ENCODE data around the gene NCAM1. TPM values are rescaled to one million over a fixed set of nuclear protein-coding genes. Genes with fewer than 3 reads are reported as not detected.

NCAM1 gene
- total and polyA plus RNA-seq, 9 of the 15 experiments (the other 6 are each of a cell fraction or from before 2014, with no cell fraction given) = 0.09 to 0.23 TPM; not detected in 7

DNA sequence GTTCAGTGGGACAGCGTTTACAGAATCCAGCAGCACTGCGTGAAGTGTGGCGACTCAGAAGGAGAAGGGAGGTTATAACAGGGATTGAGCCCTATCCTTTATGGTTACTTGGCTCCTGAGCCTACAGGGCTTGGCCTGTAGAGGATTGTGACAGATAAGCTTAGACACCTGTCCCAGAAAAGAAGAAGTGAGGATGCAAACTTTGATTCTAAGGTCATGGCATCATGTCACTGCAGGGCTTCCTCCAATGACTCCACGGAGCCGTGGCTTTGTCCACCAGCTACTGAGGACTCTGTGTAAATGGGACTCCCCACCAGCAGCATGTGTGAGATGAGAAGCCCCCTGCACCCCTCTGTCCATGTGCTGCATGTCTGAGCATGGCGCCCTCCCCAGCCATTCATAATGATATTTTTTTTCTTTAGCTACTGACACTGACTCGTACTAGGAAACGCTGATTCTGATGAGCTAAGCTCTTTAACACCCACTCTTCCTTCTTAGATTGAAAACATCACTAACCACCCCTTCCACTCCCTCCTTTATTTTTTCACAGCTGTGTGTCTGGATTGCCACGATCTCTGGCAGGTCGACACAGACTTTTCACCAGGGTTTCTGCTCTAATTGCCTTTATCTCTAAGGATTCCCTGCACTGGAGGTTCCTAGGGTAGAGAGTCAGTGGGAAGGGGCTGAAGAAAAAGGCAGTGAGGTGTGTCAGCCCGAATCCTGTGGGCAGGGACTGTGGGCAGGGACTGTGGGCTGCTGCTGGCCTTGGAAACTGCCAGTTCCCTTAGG, 287.7 kb downstream of the NCAM1 start:
- Histone ChIP-seq H3K9me3 (replicated peaks; ENCODE audit: control insufficient read depth, insufficient read depth, low read depth, low read length) (no peaks in the 10 kb centered on the region), H3K79me2 (ENCODE audit: control insufficient read depth, insufficient read depth, low read length) (no peaks in the 10 kb centered on the region), H4K20me1 (replicated peaks; ENCODE audit: control insufficient read depth, insufficient read depth, low read length) (no peaks in the 10 kb centered on the region), H3K9ac (ENCODE audit: insufficient read depth in 1 of 2, low read depth in 2 of 2, low read length in 2 of 2) (no peak overlapping the region), H3K36me3 (ENCODE audit: control insufficient read depth, insufficient read depth, low read length) (no peaks in the 10 kb centered on the region), H2AFZ (ENCODE audit: low read depth, low read length) (no peak overlapping the region), H3K27ac (ENCODE audit: extremely low read depth, low read depth, low read length) (no peak overlapping the region), H3K4me3 (no peak overlapping the region), H3K27me3 (ENCODE audit: control insufficient read depth in 2 of 2, insufficient read depth in 2 of 2, low read length in 2 of 2) (peaks cover 21 to 23% of the 10 kb centered on the region in 2 experiments; a peak in 3 of 5 replicates), H3K4me2 (ENCODE audit: insufficient read depth, low read length) (no peak overlapping the region), H3K9me1 (ENCODE audit: control insufficient read depth, insufficient read depth, low read length) (no peaks in the 10 kb centered on the region), H3K4me1 (replicated peaks in 1 of 2; ENCODE audit: control insufficient read depth in 2 of 2, insufficient read depth in 2 of 2, low read length in 2 of 2) (no peaks in the 10 kb centered on the region)
- intact Hi-C loops (cut with micrococcal nuclease) (no loop called here), in situ Hi-C loops (cut with MboI) (no loop called here)
- FAIRE-seq (no peak), DNase-seq (ENCODE audit: extremely low read depth in 1 of 4, low spot score in 3 of 4) (no peak), ATAC-seq (no peak)
- TF ChIP-seq SMARCA5 (IDR thresholded peaks at IDR 0.05) (no peak), NFIX (CRISPR knock-in tag; IDR thresholded peaks at IDR 0.05; ENCODE audit: low read depth) (no peak), ILK (tag; IDR thresholded peaks at IDR 0.05; ENCODE audit: borderline replicate concordance, low read depth) (no peak), FOSL1 (tag; conservative IDR thresholded peaks at IDR 0.05) (no peak), FOS (IDR thresholded peaks at IDR 0.05; ENCODE audit: extremely low read depth, insufficient read length) (no peak), SPI1 (IDR thresholded peaks at IDR 0.05; ENCODE audit: borderline replicate concordance, low read depth, low read length) (no peak), RHOXF2B (CRISPR knock-in tag; conservative IDR thresholded peaks at IDR 0.05) (no peak), ZKSCAN8 (CRISPR knock-in tag; IDR thresholded peaks at IDR 0.05) (no peak)
- TF ChIP-seq, protein P1, sequence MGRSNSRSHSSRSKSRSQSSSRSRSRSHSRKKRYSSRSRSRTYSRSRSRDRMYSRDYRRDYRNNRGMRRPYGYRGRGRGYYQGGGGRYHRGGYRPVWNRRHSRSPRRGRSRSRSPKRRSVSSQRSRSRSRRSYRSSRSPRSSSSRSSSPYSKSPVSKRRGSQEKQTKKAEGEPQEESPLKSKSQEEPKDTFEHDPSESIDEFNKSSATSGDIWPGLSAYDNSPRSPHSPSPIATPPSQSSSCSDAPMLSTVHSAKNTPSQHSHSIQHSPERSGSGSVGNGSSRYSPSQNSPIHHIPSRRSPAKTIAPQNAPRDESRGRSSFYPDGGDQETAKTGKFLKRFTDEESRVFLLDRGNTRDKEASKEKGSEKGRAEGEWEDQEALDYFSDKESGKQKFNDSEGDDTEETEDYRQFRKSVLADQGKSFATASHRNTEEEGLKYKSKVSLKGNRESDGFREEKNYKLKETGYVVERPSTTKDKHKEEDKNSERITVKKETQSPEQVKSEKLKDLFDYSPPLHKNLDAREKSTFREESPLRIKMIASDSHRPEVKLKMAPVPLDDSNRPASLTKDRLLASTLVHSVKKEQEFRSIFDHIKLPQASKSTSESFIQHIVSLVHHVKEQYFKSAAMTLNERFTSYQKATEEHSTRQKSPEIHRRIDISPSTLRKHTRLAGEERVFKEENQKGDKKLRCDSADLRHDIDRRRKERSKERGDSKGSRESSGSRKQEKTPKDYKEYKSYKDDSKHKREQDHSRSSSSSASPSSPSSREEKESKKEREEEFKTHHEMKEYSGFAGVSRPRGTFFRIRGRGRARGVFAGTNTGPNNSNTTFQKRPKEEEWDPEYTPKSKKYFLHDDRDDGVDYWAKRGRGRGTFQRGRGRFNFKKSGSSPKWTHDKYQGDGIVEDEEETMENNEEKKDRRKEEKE (IDR thresholded peaks at IDR 0.05; ENCODE audit: borderline replicate concordance in 1 of 2, control insufficient read depth in 1 of 2, low read depth in 2 of 2, low read length in 1 of 2) = no peak
- under 1% methylated on average over 11 of the region's 11 CpGs for WGBS (ENCODE audit: insufficient coverage, low coverage, missing lambda C conversion rate)
- POLR2A ChIA-PET = interaction anchor here (0.6 to 1.2 kb wide), 4 partner anchors 12 to 1019 kb away, joined by 3 read pairs; no protein-coding TSS in a partner anchor
- no TSS peak for BruUV-seq (replicated peaks)
- CTCF ChIA-PET (ENCODE audit: low intra/inter-chr PET ratio) = no interaction called here

All from K562 (cell line).